Measurements from ENCODE around the gene ETDA. TPM values are rescaled to one million over a fixed set of nuclear protein-coding genes. Genes with fewer than 3 reads are reported as not detected.

Gene ETDA
- polyA plus RNA-seq, 2 of the 4 experiments (the other 2 are of a cell fraction) = not detected

GRCh38 chrX:135287266-135287823, 35.5 kb downstream of the ETDA start:
- Histone ChIP-seq H3K4me1 (no peaks in the 10 kb centered on the region), H3K4me3 (no peak overlapping the region), H3K9me3 (peaks cover 51% of the 10 kb centered on the region), H3K27ac (no peak overlapping the region), H3K4me2 (no peak overlapping the region)
- CTCF ChIA-PET = no interaction called here
- peak; percentile 79 for FAIRE-seq
- POLR2A ChIA-PET = no interaction called here
- no peak for ATAC-seq
- peak in 1 of 2 experiments; percentile 0 for DNase-seq (ENCODE audit: low read depth in 1 of 2, low spot score in 1 of 2)
- WGBS (ENCODE audit: missing lambda C conversion rate) = 62% methylated on average over 2 of the region's 2 CpGs
- TF ChIP-seq RFX5 (IDR thresholded peaks at IDR 0.05) = no peak
- no peak for TF ChIP-seq CBX2 (IDR thresholded peaks at IDR 0.05; ENCODE audit: borderline replicate concordance, low read depth)
- TF ChIP-seq FOSB (CRISPR knock-in tag; IDR thresholded peaks at IDR 0.05) = no peak
- no peak for TF ChIP-seq RNF2 (IDR thresholded peaks at IDR 0.05; ENCODE audit: borderline replicate concordance, low read depth)
- no peak for TF ChIP-seq NPAS2 (CRISPR knock-in tag; IDR thresholded peaks at IDR 0.05; ENCODE audit: borderline replicate concordance)
- no peak for TF ChIP-seq E2F6 (IDR thresholded peaks at IDR 0.05; ENCODE audit: borderline replicate concordance, low read depth)
- peak; percentile 69; the same call in 1 of the 2 replicates for TF ChIP-seq KDM1A (IDR thresholded peaks at IDR 0.05; ENCODE audit: low read depth)
- TF ChIP-seq SMC3 (IDR thresholded peaks at IDR 0.05) = no peak

- CTCF ChIA-PET = no interaction called here
- Histone ChIP-seq H3K9me3 (0 out of 3 replicates have a peak, but pooled peaks cover 4% of the 10 kb centered on the region), H3K4me2 (no peak overlapping the region), H3K4me1 (no peaks in the 10 kb centered on the region), H3K4me3 (no peak overlapping the region), H3K27ac (no peak overlapping the region)
- DNase-seq (ENCODE audit: low read depth in 1 of 2, low spot score in 1 of 2) = no peak
- no peak for ATAC-seq
- TF ChIP-seq BCL3 (IDR thresholded peaks at IDR 0.05) (no peak), POLR2AphosphoS2 (conservative IDR thresholded peaks at IDR 0.05; ENCODE audit: low read length) (no peak), FOXS1 (CRISPR knock-in tag; IDR thresholded peaks at IDR 0.05) (no peak), CBX2 (IDR thresholded peaks at IDR 0.05; ENCODE audit: borderline replicate concordance, low read depth) (no peak), EHF (CRISPR knock-in tag; IDR thresholded peaks at IDR 0.05) (no peak), NFE2L2 (conservative IDR thresholded peaks at IDR 0.05; ENCODE audit: low read length) (no peak), REST (IDR thresholded peaks at IDR 0.05) (no peak), SMC3 (IDR thresholded peaks at IDR 0.05) (no peak), PHF8 (IDR thresholded peaks at IDR 0.05; ENCODE audit: borderline replicate concordance, low read depth) (no peak), ELK1 (IDR thresholded peaks at IDR 0.05; ENCODE audit: low read depth, low read length) (no peak), USF2 (IDR thresholded peaks at IDR 0.05) (no peak), RAD21 (conservative IDR thresholded peaks at IDR 0.05 in 1 of 2, IDR thresholded peaks at IDR 0.05 in 1 of 2) (no peak), EP300 (IDR thresholded peaks at IDR 0.05) (no peak), GATA3 (IDR thresholded peaks at IDR 0.05; ENCODE audit: borderline replicate concordance) (no peak), JUN (IDR thresholded peaks at IDR 0.05) (no peak), RFX5 (IDR thresholded peaks at IDR 0.05) (no peak), EHMT2 (IDR thresholded peaks at IDR 0.05; ENCODE audit: low read depth) (no peak), CTCF (IDR thresholded peaks at IDR 0.05) (no peak), TFCP2L1 (CRISPR knock-in tag; IDR thresholded peaks at IDR 0.05) (no peak)
- POLR2A ChIA-PET = no interaction called here
- WGBS (ENCODE audit: missing lambda C conversion rate) = 84% methylated on average over 25 of the region's 26 CpGs
- no peak for FAIRE-seq
Observed at GRCh38 chrX:135295238-135295943, 43.5 kb downstream of the ETDA start.

All from A549 (cell line).